ENCODE results near the gene SPATA33. TPM values are rescaled to one million over a fixed set of nuclear protein-coding genes. Genes with fewer than 3 reads are reported as not detected.
"Not testable (repeated sequence)": the region's sequence is repeated elsewhere in the genome, so short reads cannot be mapped to it uniquely, and the experiment has no call there.

SPATA33 gene
- total and polyA plus RNA-seq, 4 donors, result 5.4 to 19.1 (median 8.8) TPM

- DNase-seq (peak in 1 of 3 donors; percentile 9), ATAC-seq (ENCODE audit: insufficient read depth, low FRiP score) (no peak)
- TF ChIP-seq CTCF (IDR thresholded peaks at IDR 0.05; ENCODE audit: control extremely low read depth, extremely low read depth), result no peak
- Histone ChIP-seq H3K27me3 (ENCODE audit: control insufficient read depth in 3 of 3, insufficient read depth in 3 of 3, low read length in 2 of 3) (no peaks in the 10 kb centered on the region), H3K4me1 (ENCODE audit: control insufficient read depth in 5 of 5, insufficient read depth in 5 of 5, low read length in 5 of 5) (peaks cover 0 to 7% (median 0%) of the 10 kb centered on the region in 5 donors), H3K36me3 (ENCODE audit: control insufficient read depth in 4 of 4, insufficient read depth in 4 of 4, low read length in 4 of 4) (no peaks in the 10 kb centered on the region), H3K9ac (ENCODE audit: insufficient read depth in 1 of 2, low read length in 2 of 2) (no peak overlapping the region), H3K27ac (ENCODE audit: low read depth in 1 of 2, low read length in 1 of 2) (no peak overlapping the region), H3K9me3 (ENCODE audit: control insufficient read depth in 4 of 4, insufficient read depth in 3 of 4, low read length in 3 of 4) (no peaks in the 10 kb centered on the region), H3K4me3 (no peak overlapping the region)
- 90% methylated on average over 10 of the region's 10 CpGs for WGBS, 2 donors
These were observed 13.1 kb downstream of the SPATA33 start for GRCh38 chr16:89670496-89671431.

- not testable (repeated sequence) for H3K36me3 ChIP-seq (ENCODE audit: control insufficient read depth in 4 of 4, insufficient read depth in 4 of 4, low read length in 4 of 4); H3K9me3 ChIP-seq (ENCODE audit: control insufficient read depth in 4 of 4, insufficient read depth in 3 of 4, low read length in 3 of 4); H3K27me3 ChIP-seq (ENCODE audit: control insufficient read depth in 3 of 3, insufficient read depth in 3 of 3, low read length in 2 of 3); H3K9ac ChIP-seq (ENCODE audit: insufficient read depth in 1 of 2, low read length in 2 of 2); H3K4me3 ChIP-seq; H3K4me1 ChIP-seq (ENCODE audit: control insufficient read depth in 5 of 5, insufficient read depth in 5 of 5, low read length in 5 of 5); H3K27ac ChIP-seq (ENCODE audit: low read depth in 1 of 2, low read length in 1 of 2); DNase-seq; ATAC-seq (ENCODE audit: insufficient read depth, low FRiP score)
- WGBS, 2 donors, result 86 to 94% methylated on average over 4 of the region's 4 CpGs
These were observed 13.9 kb downstream of the SPATA33 start for GRCh38 chr16:89671565-89671964.

DNA sequence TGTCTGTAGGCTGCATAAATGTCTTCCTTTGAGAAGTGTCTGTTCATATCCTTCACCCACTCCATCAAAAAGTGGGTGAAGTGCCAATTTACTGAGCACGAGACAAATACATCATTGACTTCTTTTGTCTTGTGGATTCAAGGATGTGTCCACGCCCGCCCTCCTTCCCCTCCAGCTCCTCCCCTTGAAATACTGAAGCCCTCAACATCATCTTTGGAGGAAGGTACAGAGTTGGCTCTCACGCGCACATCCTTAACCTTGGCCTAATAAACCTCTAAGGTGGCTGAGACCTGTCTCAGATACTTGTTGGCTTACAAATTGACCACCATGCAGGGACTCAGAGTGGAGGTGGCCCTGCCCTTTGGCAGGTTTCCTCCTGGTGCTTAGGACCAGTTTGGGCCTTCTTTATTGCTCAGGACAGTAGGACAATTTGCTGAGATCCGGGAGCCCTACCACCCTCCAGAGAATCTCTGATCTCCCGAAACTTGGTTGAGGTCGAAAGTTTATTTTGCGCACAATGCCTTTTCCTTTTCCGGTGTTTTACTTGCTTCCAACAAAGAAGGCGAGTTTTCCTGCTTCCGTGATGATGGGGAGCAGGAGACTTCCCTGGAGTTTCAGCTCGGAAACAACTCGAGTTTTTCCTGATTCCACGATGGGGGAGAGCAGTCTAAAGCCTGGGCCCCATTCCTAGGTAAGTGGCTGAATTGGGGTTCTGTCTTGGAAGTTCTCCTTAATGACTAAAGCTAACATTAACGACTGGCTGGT lies 14.7 kb downstream of the SPATA33 start:
- DNase-seq (peak in 1 of 3 donors; percentile 4), ATAC-seq (ENCODE audit: insufficient read depth, low FRiP score) (no peak)
- Histone ChIP-seq H3K9me3 (ENCODE audit: control insufficient read depth in 4 of 4, insufficient read depth in 3 of 4, low read length in 3 of 4) (no peaks in the 10 kb centered on the region), H3K27me3 (ENCODE audit: control insufficient read depth in 3 of 3, insufficient read depth in 3 of 3, low read length in 2 of 3) (no peaks in the 10 kb centered on the region), H3K36me3 (ENCODE audit: control insufficient read depth in 4 of 4, insufficient read depth in 4 of 4, low read length in 4 of 4) (no peaks in the 10 kb centered on the region), H3K27ac (ENCODE audit: low read depth in 1 of 2, low read length in 1 of 2) (peak overlapping the region in 1 of 2 donors; percentile 42), H3K4me1 (ENCODE audit: control insufficient read depth in 5 of 5, insufficient read depth in 5 of 5, low read length in 5 of 5) (peaks cover 0 to 7% (median 0%) of the 10 kb centered on the region in 5 donors), H3K9ac (ENCODE audit: insufficient read depth in 1 of 2, low read length in 2 of 2) (no peak overlapping the region), H3K4me3 (no peak overlapping the region)
- TF ChIP-seq CTCF (IDR thresholded peaks at IDR 0.05; ENCODE audit: control extremely low read depth, extremely low read depth), result no peak
- 76 to 82% methylated on average over 16 of the region's 16 CpGs for WGBS, 2 donors

GRCh38 chr16:89678258-89678657 lies 20.6 kb downstream of the SPATA33 start:
- Histone ChIP-seq H3K27ac (ENCODE audit: low read depth in 1 of 2, low read length in 1 of 2) (no peak overlapping the region), H3K4me3 (no peak overlapping the region), H3K9ac (ENCODE audit: insufficient read depth in 1 of 2, low read length in 2 of 2) (no peak overlapping the region), H3K9me3 (ENCODE audit: control insufficient read depth in 4 of 4, insufficient read depth in 3 of 4, low read length in 3 of 4) (no peaks in the 10 kb centered on the region), H3K27me3 (ENCODE audit: control insufficient read depth in 3 of 3, insufficient read depth in 3 of 3, low read length in 2 of 3) (no peaks in the 10 kb centered on the region), H3K36me3 (ENCODE audit: control insufficient read depth in 4 of 4, insufficient read depth in 4 of 4, low read length in 4 of 4) (peaks cover 0 to 4% (median 0%) of the 10 kb centered on the region in 4 donors), H3K4me1 (ENCODE audit: control insufficient read depth in 5 of 5, insufficient read depth in 5 of 5, low read length in 5 of 5) (peaks cover 0 to 3% (median 0%) of the 10 kb centered on the region in 5 donors)
- ATAC-seq (ENCODE audit: insufficient read depth, low FRiP score), result no peak
- no peak for DNase-seq
- 98 to 99% methylated on average over 2 of the region's 2 CpGs for WGBS, 2 donors
- TF ChIP-seq CTCF (IDR thresholded peaks at IDR 0.05; ENCODE audit: control extremely low read depth, extremely low read depth), result no peak
